GM21786 (cell line): Measurements from ENCODE around the gene ANKFY1.

Experiments used
- ATAC-seq: cut with Tn5 transposase; IDR thresholded peaks from one replicate; pipeline ENCODE4 v1.9.1; 2021; ENCODE audit not compliant: unreplicated experiment

The ANKFY1 gene

GRCh38 chr17:4125552-4125951 is 138.2 kb downstream of the ANKFY1 start:
- ATAC-seq: no peak

GRCh38 chr17:4124999-4125398 is 138.8 kb downstream of the ANKFY1 start:
- no peak for ATAC-seq

- no peak for ATAC-seq
These were observed 143.4 kb downstream of the ANKFY1 start for GRCh38 chr17:4120332-4120731.

GRCh38 chr17:4119299-4119698 is 144.5 kb downstream of the ANKFY1 start:
- ATAC-seq: no peak

- ATAC-seq: no peak
These were observed 145.6 kb downstream of the ANKFY1 start for GRCh38 chr17:4118015-4118743.

- ATAC-seq: no peak
These were observed 147.3 kb downstream of the ANKFY1 start for GRCh38 chr17:4116516-4116915.
